Mucosa of descending colon (tissue), 3 donors: ENCODE results near the gene PPP2R1A. TPM values are rescaled to one million over a fixed set of nuclear protein-coding genes. Genes with fewer than 3 reads are reported as not detected.
"Not testable (repeated sequence)": the region's sequence is repeated elsewhere in the genome, so short reads cannot be mapped to it uniquely, and the experiment has no call there.

Experiments
- ATAC-seq: fragments of 200-7000 bp; cut with Tn5 transposase; one replicate; pipeline ENCODE4 v1.9.1; 2020; ENCODE audit warnings: mild to moderate bottlenecking, moderate library complexity
- DNase-seq, 3 donors: peaks; one replicate each; pipeline ENCODE4 v3.0.0-alpha.2; 2020
- H3K36me3 ChIP-seq: fragments of 200-600 bp; one replicate; pipeline ENCODE4 v1.8.0; 2021; ENCODE audit warnings: low read depth, mild to moderate bottlenecking
- H3K4me1 ChIP-seq: fragments of 200-600 bp; one replicate; pipeline ENCODE4 v1.8.0; 2021; ENCODE audit warnings: low read depth, mild to moderate bottlenecking
- H3K4me3 ChIP-seq: fragments of 200-600 bp; one replicate; pipeline ENCODE4 v1.8.0; 2021; ENCODE audit warnings: mild to moderate bottlenecking
- H3K9me3 ChIP-seq: fragments of 200-600 bp; one replicate; pipeline ENCODE4 v1.8.0; 2021; ENCODE audit warnings: mild to moderate bottlenecking
- intact Hi-C, 2 donors: fragments of 100-400 bp; cut with DNase I in 1 of 2; cut with micrococcal nuclease in 1 of 2; formaldehyde crosslinking; loops; one replicate each; pipeline versions ENCODE4 v1.11.0 to v1.11.1; 2022; cut with DNase I, micrococcal nuclease
- total RNA-seq, 3 donors: library from RNA; stranded (reverse); fragmentation: NEBNext Ultra II Directional in 2 of 3; extraction: Animal tissue kit (Norgen Biotek cat#: 25700) in 2 of 3; gene quantifications; one replicate each; pipeline versions ENCODE4 v1.2.1 to v1.2.4, GENCODE V29; 2021 to 2023
- TF ChIP-seq, protein P1 (sequence below): fragments of 200-600 bp; IDR thresholded peaks from one replicate; pipeline ENCODE4 v1.8.0; 2022; ENCODE audit warnings: antibody characterized with exemption, mild to moderate bottlenecking
- donor health status: DM: no; HTN: no; CAD: no; lungs with moderate emphysema.
- donor health status: DM: no; HTN: no; CAD: no.
- donor health status: DM: no; HTN: yes; CAD: no.

PPP2R1A gene
- total RNA-seq, 3 donors from 2014 or later: 212 to 274 (median 273) TPM

DNA sequence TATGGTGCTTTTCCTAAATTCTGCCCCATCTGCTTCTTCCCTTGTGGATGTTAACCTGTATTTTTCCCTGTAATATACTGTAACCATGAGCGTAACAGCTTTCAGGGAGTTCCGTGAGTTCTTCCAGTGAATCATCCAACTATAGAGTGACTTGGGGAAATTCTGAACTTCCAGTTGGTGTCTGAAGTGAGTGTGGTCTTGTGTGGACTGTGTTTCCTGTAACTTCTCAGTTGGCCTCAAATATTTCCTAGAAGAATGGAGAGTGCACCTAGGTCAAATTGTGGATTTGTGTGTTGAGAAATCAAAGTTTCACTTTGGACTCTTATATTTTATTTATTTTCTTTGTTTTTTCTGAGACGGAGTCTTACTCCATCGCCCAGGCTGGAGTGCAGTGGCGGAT is 68.6 kb downstream of the PPP2R1A start:
- H3K4me3 ChIP-seq: no peak overlapping the region
- no peak for ATAC-seq
- TF ChIP-seq, protein P1, sequence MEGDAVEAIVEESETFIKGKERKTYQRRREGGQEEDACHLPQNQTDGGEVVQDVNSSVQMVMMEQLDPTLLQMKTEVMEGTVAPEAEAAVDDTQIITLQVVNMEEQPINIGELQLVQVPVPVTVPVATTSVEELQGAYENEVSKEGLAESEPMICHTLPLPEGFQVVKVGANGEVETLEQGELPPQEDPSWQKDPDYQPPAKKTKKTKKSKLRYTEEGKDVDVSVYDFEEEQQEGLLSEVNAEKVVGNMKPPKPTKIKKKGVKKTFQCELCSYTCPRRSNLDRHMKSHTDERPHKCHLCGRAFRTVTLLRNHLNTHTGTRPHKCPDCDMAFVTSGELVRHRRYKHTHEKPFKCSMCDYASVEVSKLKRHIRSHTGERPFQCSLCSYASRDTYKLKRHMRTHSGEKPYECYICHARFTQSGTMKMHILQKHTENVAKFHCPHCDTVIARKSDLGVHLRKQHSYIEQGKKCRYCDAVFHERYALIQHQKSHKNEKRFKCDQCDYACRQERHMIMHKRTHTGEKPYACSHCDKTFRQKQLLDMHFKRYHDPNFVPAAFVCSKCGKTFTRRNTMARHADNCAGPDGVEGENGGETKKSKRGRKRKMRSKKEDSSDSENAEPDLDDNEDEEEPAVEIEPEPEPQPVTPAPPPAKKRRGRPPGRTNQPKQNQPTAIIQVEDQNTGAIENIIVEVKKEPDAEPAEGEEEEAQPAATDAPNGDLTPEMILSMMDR: no peak
- no peaks in the 10 kb centered on the region for H3K4me1 ChIP-seq
- no peaks in the 10 kb centered on the region for H3K36me3 ChIP-seq
- intact Hi-C loops: no loop called here
- no peaks in the 10 kb centered on the region for H3K9me3 ChIP-seq
- DNase-seq: no peak

DNA sequence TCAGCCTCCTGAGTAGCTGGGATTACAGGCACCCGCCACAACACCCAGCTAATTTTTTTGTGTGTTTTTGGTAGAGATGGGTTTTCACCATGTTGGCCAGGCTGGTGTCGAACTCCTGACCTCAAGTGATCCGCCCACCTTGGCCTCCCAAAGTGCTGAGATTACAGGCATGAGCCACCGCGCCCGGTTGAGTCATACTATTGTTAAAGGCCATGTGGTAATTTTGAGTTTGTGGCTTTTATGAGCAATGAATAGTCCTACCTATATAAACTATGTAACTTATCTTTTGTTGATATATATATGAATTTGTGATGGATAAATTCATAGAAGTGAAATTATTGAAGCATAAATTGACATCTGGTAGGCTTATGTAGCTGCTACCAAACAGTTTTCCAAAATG is 75.7 kb downstream of the PPP2R1A start:
- H3K36me3 ChIP-seq, H3K4me3 ChIP-seq, intact Hi-C loops, H3K9me3 ChIP-seq, ATAC-seq, DNase-seq, H3K4me1 ChIP-seq: not testable (repeated sequence)

- Histone ChIP-seq H3K4me1 (peaks cover 7% of the 10 kb centered on the region), H3K4me3 (peak within 1 kb of the TSS; percentile 94), H3K36me3 (no peaks in the 10 kb centered on the region), H3K9me3 (peaks cover 11% of the 10 kb centered on the region)
- intact Hi-C loops: no loop called here
- peak; percentile 100 for ATAC-seq
- DNase-seq: peak; percentile 98 to 99 (median 99)
- TF ChIP-seq, protein P1: no peak
Observed at GRCh38 chr19:52269338-52270261, 79.7 kb downstream of the PPP2R1A start, which contains the start of gene ZNF766. ZNF766 (plus strand) TSS chr19:52269587; CDS start chr19:52269614, 27 bp downstream.

DNA sequence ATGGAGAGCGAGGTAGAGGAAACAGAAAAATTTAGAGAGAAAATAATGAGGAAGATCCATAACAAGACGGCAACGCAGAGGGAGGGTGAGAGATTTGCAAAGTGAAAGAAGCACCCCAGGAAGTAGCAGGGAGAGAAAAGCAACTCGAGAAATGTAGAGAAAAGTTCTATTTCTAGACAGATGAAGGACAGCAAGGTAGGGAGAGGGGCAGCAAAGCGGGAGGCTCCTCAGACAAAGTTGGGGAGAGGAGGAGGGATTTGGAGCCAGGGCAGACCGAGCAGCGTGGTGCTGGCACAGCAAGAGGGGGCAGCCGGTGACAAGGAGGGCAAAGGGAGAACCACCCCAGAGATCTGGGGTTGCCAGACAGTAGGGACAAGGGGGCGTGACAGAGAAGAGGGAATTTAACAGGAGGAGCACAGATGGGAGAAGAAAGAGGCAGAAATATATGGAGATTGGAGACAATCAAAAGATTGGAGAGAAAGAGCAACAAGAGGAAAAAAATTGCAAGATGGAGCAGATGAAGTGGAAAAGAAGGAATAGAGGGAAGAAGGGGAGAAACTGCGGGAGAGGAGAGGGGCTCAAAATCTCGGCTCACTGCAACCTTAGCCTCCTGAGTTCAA is 80.5 kb downstream of the PPP2R1A start:
- Histone ChIP-seq H3K9me3 (peaks cover 11% of the 10 kb centered on the region), H3K36me3 (no peaks in the 10 kb centered on the region), H3K4me3 (peak overlapping the region; percentile 94), H3K4me1 (peaks cover 7% of the 10 kb centered on the region)
- ATAC-seq: peak; percentile 9
- DNase-seq: peak in 1 of 3 donors; percentile 9
- TF ChIP-seq, protein P1: no peak
- intact Hi-C loops: no loop called here

GRCh38 chr19:52273301-52273700 is 83.4 kb downstream of the PPP2R1A start:
- Histone ChIP-seq H3K36me3 (no peaks in the 10 kb centered on the region), H3K9me3 (peaks cover 31% of the 10 kb centered on the region), H3K4me1 (peaks cover 7% of the 10 kb centered on the region), H3K4me3 (no peak overlapping the region)
- TF ChIP-seq, protein P1: no peak
- DNase-seq: no peak
- intact Hi-C loops: no loop called here
- ATAC-seq: no peak

DNA sequence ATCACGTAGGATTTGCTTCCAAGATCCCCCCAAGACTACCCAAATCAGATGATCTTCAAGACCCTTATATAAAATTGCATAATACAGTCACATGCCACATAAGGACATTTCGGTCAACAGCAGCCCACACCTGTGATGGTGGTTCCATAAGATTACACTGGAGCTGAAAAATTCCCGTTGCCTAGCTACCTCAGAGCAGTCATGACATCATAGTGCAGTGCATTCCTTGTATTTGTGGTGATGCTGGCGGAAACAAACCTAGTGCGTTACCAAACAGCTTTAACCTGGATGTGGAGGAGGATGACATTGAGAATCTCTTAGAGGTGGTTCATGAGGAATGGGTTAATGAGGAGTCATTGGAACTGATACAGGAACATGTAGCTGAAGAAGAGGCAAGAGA is 84.3 kb downstream of the PPP2R1A start:
- no peak for DNase-seq
- no peak for ATAC-seq
- H3K36me3 ChIP-seq: no peaks in the 10 kb centered on the region
- TF ChIP-seq, protein P1: no peak
- no peak overlapping the region for H3K4me3 ChIP-seq
- H3K4me1 ChIP-seq: peaks cover 7% of the 10 kb centered on the region
- intact Hi-C loops: no loop called here
- peaks cover 38% of the 10 kb centered on the region for H3K9me3 ChIP-seq
